ENCODE measurements around the gene SHISA5.
"Not testable (repeated sequence)": the region's sequence is repeated elsewhere in the genome, so short reads cannot be mapped to it uniquely, and the experiment has no call there.

The SHISA5 gene

DNA sequence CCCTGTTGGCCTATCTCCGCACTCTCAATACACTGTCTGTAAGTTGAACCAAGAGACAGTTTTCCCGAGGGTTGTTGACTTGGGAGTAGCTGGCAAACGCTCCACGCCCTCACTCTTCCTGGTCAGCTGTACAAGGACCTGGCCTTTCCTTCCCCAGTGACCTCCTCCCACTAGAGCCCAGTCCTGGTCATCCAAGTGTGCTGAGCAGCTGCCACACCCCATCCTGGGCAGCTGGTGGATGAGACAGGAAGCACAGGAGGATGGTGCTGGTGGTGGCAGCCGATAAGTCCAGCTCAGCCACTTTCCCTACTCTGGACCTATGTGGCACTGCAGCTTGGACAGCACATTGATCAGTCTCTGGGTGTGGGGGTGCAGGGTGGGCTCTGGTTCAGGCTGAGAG is 32.8 kb upstream of the SHISA5 start:
- H3K36me3 ChIP-seq (ENCODE audit: insufficient read depth, low read length) = peaks cover 12% of the 10 kb centered on the region
- H3K9ac ChIP-seq (ENCODE audit: low read length) = no peak overlapping the region
- no peaks in the 10 kb centered on the region for H3K4me1 ChIP-seq (ENCODE audit: insufficient read depth, low read length)
- no peak overlapping the region for H3K27ac ChIP-seq (ENCODE audit: low read depth, low read length)
- H3K27me3 ChIP-seq (ENCODE audit: control insufficient read depth in 1 of 2, insufficient read depth in 2 of 2, low read length in 2 of 2) = no peaks in the 10 kb centered on the region
- no peak overlapping the region for H3K4me3 ChIP-seq (ENCODE audit: low read depth in 1 of 2, low read length in 2 of 2)
- H3K9me3 ChIP-seq (ENCODE audit: low read length) = no peaks in the 10 kb centered on the region

DNA sequence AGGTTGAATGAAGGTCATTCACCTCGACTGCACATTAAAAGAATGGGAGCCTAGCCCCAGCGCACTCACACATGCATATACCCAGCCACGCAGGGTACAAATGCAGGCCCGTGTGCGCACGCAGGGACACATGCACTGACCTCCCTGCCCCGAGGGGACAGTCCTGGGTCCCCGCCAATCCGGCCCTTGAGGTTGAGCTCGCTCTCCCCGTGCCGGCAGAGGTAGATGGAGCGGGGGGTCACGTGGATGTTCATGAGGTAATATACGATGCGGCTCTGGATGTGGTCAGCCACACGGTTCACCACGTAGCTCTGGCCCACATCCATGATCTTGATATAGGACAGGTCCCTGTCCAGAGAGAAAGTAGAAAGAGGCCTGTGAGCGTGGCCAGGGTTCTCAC is 32.1 kb upstream of the SHISA5 start:
- Histone ChIP-seq H3K4me3 (ENCODE audit: low read depth in 1 of 2, low read length in 2 of 2) (no peak overlapping the region), H3K4me1 (ENCODE audit: insufficient read depth, low read length) (no peaks in the 10 kb centered on the region), H3K9me3 (ENCODE audit: low read length) (no peaks in the 10 kb centered on the region), H3K9ac (ENCODE audit: low read length) (no peak overlapping the region), H3K27ac (ENCODE audit: low read depth, low read length) (no peak overlapping the region), H3K27me3 (ENCODE audit: control insufficient read depth in 1 of 2, insufficient read depth in 2 of 2, low read length in 2 of 2) (no peaks in the 10 kb centered on the region), H3K36me3 (ENCODE audit: insufficient read depth, low read length) (peaks cover 12% of the 10 kb centered on the region)

DNA sequence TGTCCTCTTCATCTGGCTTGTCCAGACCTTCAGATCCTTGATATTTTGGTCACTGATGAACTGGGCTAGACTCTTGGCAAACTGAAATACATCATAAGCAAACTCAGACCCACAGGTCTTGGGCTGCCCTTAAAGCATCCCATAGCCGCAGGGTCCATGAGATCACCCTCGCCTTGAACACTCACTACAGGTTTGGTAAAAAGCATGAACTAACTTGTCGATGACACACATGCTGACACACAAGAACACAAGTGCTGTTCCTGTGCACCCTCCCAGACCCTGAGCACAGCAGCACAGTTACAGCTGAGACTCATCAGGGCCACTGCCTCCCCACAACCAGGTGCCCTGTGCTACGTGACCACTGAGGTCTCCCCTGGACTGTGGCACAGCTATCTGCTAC is 31.6 kb upstream of the SHISA5 start:
- H3K4me1 ChIP-seq (ENCODE audit: insufficient read depth, low read length) = no peaks in the 10 kb centered on the region
- no peaks in the 10 kb centered on the region for H3K9me3 ChIP-seq (ENCODE audit: low read length)
- no peak overlapping the region for H3K27ac ChIP-seq (ENCODE audit: low read depth, low read length)
- no peaks in the 10 kb centered on the region for H3K27me3 ChIP-seq (ENCODE audit: control insufficient read depth in 1 of 2, insufficient read depth in 2 of 2, low read length in 2 of 2)
- no peak overlapping the region for H3K4me3 ChIP-seq (ENCODE audit: low read depth in 1 of 2, low read length in 2 of 2)
- H3K9ac ChIP-seq (ENCODE audit: low read length) = no peak overlapping the region
- peaks cover 12% of the 10 kb centered on the region for H3K36me3 ChIP-seq (ENCODE audit: insufficient read depth, low read length)

DNA sequence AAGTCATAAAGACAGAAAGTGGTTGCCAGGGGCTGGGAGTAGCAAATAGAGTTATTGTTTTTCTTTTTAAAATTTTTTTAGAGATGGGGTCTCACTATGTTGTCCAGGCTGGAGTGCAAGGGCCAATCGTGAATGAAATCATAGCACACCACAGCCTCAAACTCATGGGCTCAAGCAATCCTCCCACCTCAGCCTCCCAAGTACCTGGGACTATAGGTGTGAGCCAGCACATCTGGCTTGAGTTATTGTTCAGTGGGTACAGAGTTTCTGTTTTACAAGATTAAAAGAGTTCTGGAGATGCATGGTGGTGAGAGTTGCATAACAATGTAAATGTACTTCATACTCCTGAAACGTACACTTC is 29.0 kb upstream of the SHISA5 start:
- H3K4me3 ChIP-seq (ENCODE audit: low read depth in 1 of 2, low read length in 2 of 2) = no peak overlapping the region
- H3K9ac ChIP-seq (ENCODE audit: low read length) = no peak overlapping the region
- no peak overlapping the region for H3K27ac ChIP-seq (ENCODE audit: low read depth, low read length)
- no peaks in the 10 kb centered on the region for H3K4me1 ChIP-seq (ENCODE audit: insufficient read depth, low read length)
- H3K36me3 ChIP-seq (ENCODE audit: insufficient read depth, low read length) = peaks cover 7% of the 10 kb centered on the region
- H3K27me3 ChIP-seq (ENCODE audit: control insufficient read depth in 1 of 2, insufficient read depth in 2 of 2, low read length in 2 of 2) = no peaks in the 10 kb centered on the region
- no peaks in the 10 kb centered on the region for H3K9me3 ChIP-seq (ENCODE audit: low read length)

DNA sequence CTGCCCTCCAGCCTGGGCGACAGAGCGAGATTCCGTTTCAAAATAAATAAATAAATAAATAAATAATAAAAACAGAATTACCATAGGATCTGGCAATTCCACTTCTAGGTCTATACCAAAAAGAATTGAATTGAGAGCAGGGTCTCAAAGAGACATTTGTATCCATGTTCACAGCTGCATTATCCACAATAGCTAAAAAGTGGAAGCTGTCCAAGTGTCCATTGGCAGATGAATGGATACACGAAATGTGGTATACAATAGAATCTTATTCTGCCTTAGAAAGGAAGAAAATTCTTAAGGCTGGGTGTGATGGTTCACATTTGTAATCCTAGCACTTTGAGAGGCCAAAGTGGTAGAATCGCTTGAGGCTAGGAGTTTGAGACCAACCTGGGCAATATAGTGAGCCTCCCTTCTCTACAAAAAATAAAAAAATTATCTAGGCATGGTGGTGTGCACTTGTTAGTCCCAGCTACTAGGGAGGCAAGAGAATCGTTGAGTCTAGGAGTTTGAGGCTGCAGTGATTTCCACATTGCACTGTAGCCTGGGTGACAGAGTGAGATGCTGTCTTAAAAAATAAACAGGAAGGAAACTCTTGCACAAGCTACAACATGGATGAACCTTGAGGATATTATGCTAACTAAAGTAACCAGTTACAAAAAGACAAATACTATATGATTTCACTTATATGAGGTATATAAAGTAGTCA is 28.4 kb upstream of the SHISA5 start:
- Histone ChIP-seq H3K4me1 (ENCODE audit: insufficient read depth, low read length) (no peaks in the 10 kb centered on the region), H3K4me3 (ENCODE audit: low read depth in 1 of 2, low read length in 2 of 2) (no peak overlapping the region), H3K27ac (ENCODE audit: low read depth, low read length) (no peak overlapping the region), H3K9me3 (ENCODE audit: low read length) (no peaks in the 10 kb centered on the region), H3K36me3 (ENCODE audit: insufficient read depth, low read length) (peaks cover 5% of the 10 kb centered on the region), H3K9ac (ENCODE audit: low read length) (no peak overlapping the region), H3K27me3 (ENCODE audit: control insufficient read depth in 1 of 2, insufficient read depth in 2 of 2, low read length in 2 of 2) (no peaks in the 10 kb centered on the region)

DNA sequence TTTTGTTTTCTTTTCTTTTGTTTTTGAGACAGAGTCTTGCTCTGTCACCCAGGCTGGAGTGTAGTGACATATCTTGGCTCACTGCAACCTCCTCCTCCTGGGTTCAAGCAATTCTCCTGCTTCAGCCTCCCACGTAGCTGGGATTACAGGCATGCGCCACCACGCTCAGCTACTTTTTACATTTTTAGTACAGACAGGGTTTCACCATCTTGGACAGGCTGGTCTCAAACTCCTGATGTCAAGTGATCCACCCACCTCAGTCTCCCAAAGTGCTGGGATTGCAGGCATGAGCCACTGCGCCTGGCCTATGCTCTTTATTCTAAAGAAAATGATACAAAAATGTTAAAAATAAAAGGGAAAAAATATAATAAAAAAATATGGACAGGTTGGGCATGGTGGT is 26.7 kb upstream of the SHISA5 start:
- H3K9ac ChIP-seq (ENCODE audit: low read length); H3K9me3 ChIP-seq (ENCODE audit: low read length); H3K36me3 ChIP-seq (ENCODE audit: insufficient read depth, low read length); H3K27ac ChIP-seq (ENCODE audit: low read depth, low read length); H3K4me3 ChIP-seq (ENCODE audit: low read depth in 1 of 2, low read length in 2 of 2); H3K4me1 ChIP-seq (ENCODE audit: insufficient read depth, low read length); H3K27me3 ChIP-seq (ENCODE audit: control insufficient read depth in 1 of 2, insufficient read depth in 2 of 2, low read length in 2 of 2): not testable (repeated sequence)

DNA sequence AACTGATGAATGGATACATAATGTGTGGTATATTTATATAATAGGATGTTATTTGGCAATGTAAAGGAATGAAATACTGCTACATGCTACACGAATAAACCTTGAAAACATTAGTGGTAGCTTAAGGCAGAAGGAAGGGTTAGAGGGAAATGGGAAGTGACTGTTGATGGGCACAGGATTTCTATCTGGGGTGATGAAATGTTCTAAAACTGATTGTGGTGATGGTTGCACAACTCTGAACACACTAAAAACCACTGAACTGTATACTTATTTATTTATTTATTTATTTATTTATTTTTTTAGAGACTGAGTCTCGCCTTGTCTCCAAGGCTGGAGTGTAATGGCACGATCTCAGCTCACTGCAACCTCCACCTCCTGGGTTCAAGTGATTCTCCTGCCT is 24.8 kb upstream of the SHISA5 start:
- no peaks in the 10 kb centered on the region for H3K4me1 ChIP-seq (ENCODE audit: insufficient read depth, low read length)
- H3K36me3 ChIP-seq (ENCODE audit: insufficient read depth, low read length) = no peaks in the 10 kb centered on the region
- H3K9me3 ChIP-seq (ENCODE audit: low read length) = no peaks in the 10 kb centered on the region
- H3K9ac ChIP-seq (ENCODE audit: low read length) = no peak overlapping the region
- no peak overlapping the region for H3K4me3 ChIP-seq (ENCODE audit: low read depth in 1 of 2, low read length in 2 of 2)
- H3K27me3 ChIP-seq (ENCODE audit: control insufficient read depth in 1 of 2, insufficient read depth in 2 of 2, low read length in 2 of 2) = no peaks in the 10 kb centered on the region
- H3K27ac ChIP-seq (ENCODE audit: low read depth, low read length) = no peak overlapping the region

DNA sequence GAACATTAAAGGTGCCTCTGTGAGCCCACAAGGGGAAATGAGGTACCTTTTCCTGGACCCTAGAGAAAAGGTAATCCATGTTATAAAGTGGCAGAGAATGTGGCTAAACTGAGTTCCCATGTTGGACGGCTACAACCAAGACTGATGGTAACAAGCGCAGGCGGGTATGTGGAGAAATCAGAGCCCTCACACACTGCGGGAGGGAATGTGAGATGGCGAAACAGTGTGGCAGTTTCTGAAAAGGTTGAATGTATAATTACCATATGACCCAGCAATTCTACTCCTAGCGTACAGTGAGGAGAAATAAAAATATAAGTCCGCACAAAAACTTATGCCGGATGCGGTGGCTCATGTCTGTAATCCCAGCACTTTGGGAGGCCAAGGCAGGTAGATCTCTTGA is 24.1 kb upstream of the SHISA5 start:
- H3K27me3 ChIP-seq (ENCODE audit: control insufficient read depth in 1 of 2, insufficient read depth in 2 of 2, low read length in 2 of 2) = no peaks in the 10 kb centered on the region
- H3K4me3 ChIP-seq (ENCODE audit: low read depth in 1 of 2, low read length in 2 of 2) = no peak overlapping the region
- H3K36me3 ChIP-seq (ENCODE audit: insufficient read depth, low read length) = no peaks in the 10 kb centered on the region
- H3K4me1 ChIP-seq (ENCODE audit: insufficient read depth, low read length) = no peaks in the 10 kb centered on the region
- H3K9ac ChIP-seq (ENCODE audit: low read length) = no peak overlapping the region
- H3K27ac ChIP-seq (ENCODE audit: low read depth, low read length) = no peak overlapping the region
- H3K9me3 ChIP-seq (ENCODE audit: low read length) = no peaks in the 10 kb centered on the region

DNA sequence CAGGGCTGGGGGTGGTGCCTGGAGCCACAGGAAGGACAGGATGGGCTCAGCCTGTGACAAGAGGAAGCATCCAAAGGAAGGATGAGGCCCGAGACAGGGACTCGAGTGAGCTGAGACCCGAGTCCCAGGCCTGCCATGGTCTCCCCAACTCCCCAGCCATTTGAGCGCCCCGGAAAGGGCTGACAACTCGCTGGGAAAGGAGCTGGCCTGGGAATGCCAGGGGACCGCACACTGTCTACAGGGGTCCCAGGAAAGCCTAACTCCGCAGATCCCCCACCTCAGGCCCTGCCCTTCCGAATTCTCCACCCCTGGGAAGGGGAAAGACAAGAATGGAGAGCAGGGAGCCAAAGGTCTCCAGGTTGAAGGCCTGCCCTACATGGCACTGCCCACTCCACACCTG is 21.0 kb upstream of the SHISA5 start:
- H3K9ac ChIP-seq (ENCODE audit: low read length) = no peak overlapping the region
- H3K4me1 ChIP-seq (ENCODE audit: insufficient read depth, low read length) = no peaks in the 10 kb centered on the region
- no peaks in the 10 kb centered on the region for H3K9me3 ChIP-seq (ENCODE audit: low read length)
- H3K36me3 ChIP-seq (ENCODE audit: insufficient read depth, low read length) = no peaks in the 10 kb centered on the region
- no peaks in the 10 kb centered on the region for H3K27me3 ChIP-seq (ENCODE audit: control insufficient read depth in 1 of 2, insufficient read depth in 2 of 2, low read length in 2 of 2)
- H3K4me3 ChIP-seq (ENCODE audit: low read depth in 1 of 2, low read length in 2 of 2) = no peak overlapping the region
- no peak overlapping the region for H3K27ac ChIP-seq (ENCODE audit: low read depth, low read length)

DNA sequence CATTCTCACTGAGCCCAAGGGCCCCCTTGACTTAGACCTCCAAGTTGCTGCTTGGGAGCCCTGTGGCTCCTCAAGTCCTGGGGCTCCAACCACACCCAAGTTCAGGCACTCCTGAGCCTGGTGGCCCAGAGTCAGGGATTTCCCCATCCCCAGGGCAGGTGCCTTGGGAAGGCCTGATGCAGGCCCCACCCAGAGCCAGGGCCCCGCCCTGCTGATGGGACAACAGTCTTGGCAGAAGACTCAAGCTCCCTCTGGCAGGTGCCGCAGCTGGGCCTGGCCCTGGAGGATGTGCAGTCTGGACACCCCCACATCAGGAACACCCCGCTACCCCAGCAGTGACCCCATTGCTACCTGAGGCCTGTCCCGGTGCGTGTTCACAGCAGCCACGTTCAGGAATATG is 17.7 kb upstream of the SHISA5 start:
- Histone ChIP-seq H3K27ac (ENCODE audit: low read depth, low read length) (no peak overlapping the region), H3K9me3 (ENCODE audit: low read length) (no peaks in the 10 kb centered on the region), H3K36me3 (ENCODE audit: insufficient read depth, low read length) (no peaks in the 10 kb centered on the region), H3K9ac (ENCODE audit: low read length) (no peak overlapping the region), H3K4me1 (ENCODE audit: insufficient read depth, low read length) (no peaks in the 10 kb centered on the region), H3K4me3 (ENCODE audit: low read depth in 1 of 2, low read length in 2 of 2) (no peak overlapping the region), H3K27me3 (ENCODE audit: control insufficient read depth in 1 of 2, insufficient read depth in 2 of 2, low read length in 2 of 2) (no peaks in the 10 kb centered on the region)

DNA sequence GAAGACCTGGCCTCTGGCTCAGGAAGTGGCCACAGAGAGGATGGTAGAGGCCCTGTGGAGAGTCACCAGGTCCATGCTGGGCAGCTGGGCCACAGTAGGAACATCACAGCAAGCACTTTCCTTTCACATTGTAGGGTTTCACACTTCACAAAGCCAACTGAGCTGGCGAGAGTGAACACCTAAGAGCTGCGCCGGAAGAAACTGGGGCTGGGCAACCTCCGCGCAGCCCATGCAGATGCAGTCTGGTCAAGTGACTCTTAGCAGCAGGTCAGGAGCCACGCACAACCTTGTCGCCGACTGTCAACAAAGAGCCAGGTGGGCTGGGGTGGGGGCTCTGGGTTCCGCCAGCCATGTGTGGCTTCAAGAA is 15.3 kb upstream of the SHISA5 start:
- no peaks in the 10 kb centered on the region for H3K4me1 ChIP-seq (ENCODE audit: insufficient read depth, low read length)

DNA sequence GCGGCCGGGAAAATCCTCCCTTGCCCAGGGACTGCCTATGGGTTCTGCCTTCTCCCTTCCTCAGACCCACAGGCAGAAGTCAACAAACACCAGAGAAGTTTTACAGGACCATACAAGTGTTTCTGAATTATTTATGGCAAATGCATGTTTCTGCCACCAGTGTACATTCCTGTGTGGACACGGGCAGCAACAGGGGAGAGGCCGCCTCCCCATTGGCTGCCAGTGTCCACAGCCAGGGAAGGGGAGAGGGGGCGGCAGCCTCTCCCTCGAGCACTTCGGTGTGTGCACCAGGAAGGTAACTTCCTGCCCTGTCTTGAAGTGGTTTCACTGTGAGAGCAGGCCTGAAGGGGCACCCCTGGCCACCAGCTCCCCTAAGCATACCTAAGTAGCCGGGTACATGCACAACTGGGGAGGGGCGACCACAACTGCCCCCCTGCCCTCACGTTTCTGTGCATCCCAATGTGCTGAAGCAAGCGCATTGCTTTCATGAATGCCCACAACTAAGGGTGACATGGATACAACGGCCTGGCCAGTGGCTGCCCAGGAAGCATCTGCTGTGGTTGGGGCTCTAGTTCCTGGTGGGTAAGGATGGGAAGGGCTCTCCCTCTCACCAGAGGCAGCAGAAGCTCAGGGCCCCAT is 14.8 kb upstream of the SHISA5 start:
- Histone ChIP-seq H3K9me3 (ENCODE audit: low read length) (no peaks in the 10 kb centered on the region), H3K9ac (ENCODE audit: low read length) (no peak overlapping the region), H3K4me3 (ENCODE audit: low read depth in 1 of 2, low read length in 2 of 2) (no peak overlapping the region), H3K27ac (ENCODE audit: low read depth, low read length) (no peak overlapping the region), H3K27me3 (ENCODE audit: control insufficient read depth in 1 of 2, insufficient read depth in 2 of 2, low read length in 2 of 2) (no peaks in the 10 kb centered on the region), H3K4me1 (ENCODE audit: insufficient read depth, low read length) (no peaks in the 10 kb centered on the region), H3K36me3 (ENCODE audit: insufficient read depth, low read length) (no peaks in the 10 kb centered on the region)

More for the DNA sequence above, 15.3 kb upstream of the SHISA5 start:
- no peak overlapping the region for H3K9ac ChIP-seq (ENCODE audit: low read length)
- no peaks in the 10 kb centered on the region for H3K9me3 ChIP-seq (ENCODE audit: low read length)
- H3K36me3 ChIP-seq (ENCODE audit: insufficient read depth, low read length) = no peaks in the 10 kb centered on the region
- H3K27ac ChIP-seq (ENCODE audit: low read depth, low read length) = no peak overlapping the region
- no peak overlapping the region for H3K4me3 ChIP-seq (ENCODE audit: low read depth in 1 of 2, low read length in 2 of 2)
- H3K27me3 ChIP-seq (ENCODE audit: control insufficient read depth in 1 of 2, insufficient read depth in 2 of 2, low read length in 2 of 2) = no peaks in the 10 kb centered on the region
